Lower leg skin (tissue), 3 donors: ENCODE data around the gene CLEC16A.

Experiments
- CTCF ChIP-seq, 3 donors: fragments of 450-650 bp; IDR thresholded peaks; one replicate each; pipeline ENCODE4 v1.5.1; 2016; ENCODE audit warnings: antibody characterized with exemption in 3 of 3, mild to moderate bottlenecking in 3 of 3, moderate library complexity in 2 of 3
- POLR2A ChIP-seq, 2 donors: fragments of 450-650 bp; IDR thresholded peaks; one replicate each; pipeline ENCODE4 v1.6.1; 2016 to 2017; ENCODE audit warnings: antibody characterized with exemption in 2 of 2, mild to moderate bottlenecking in 1 of 2, moderate library complexity in 1 of 2

- TF ChIP-seq CTCF (IDR thresholded peaks at IDR 0.05) (no peak), POLR2A (IDR thresholded peaks at IDR 0.05) (no peak)
Measured at GRCh38 chr16:11079652-11080187, 135.4 kb downstream of the CLEC16A start.
